ENCODE measurements around the gene MEF2A.
A peak's percentile ranks its signal among the peaks of the same experiment; 100 is the strongest.

MEF2A gene

GRCh38 chr15:99703603-99704443 is 138.0 kb downstream of the MEF2A start:
- peaks cover 11% of the 10 kb centered on the region for H3K4me1 ChIP-seq (ENCODE audit: control insufficient read depth, insufficient read depth, low read length, poor library complexity, severe bottlenecking)
- WGBS, 2 experiments (ENCODE audit: insufficient coverage in 2 of 2): 59 to 66% methylated on average over 2 to 5 of the region's 7 CpGs
- no peak overlapping the region for H3K4me3 ChIP-seq (ENCODE audit: extremely low read depth, insufficient read depth, low read length, poor library complexity, severe bottlenecking)
- peak overlapping the region; percentile 79 for H3K27ac ChIP-seq (ENCODE audit: low read depth, low read length, severe bottlenecking)
- H3K9me3 ChIP-seq (ENCODE audit: control insufficient read depth, low read length): no peaks in the 10 kb centered on the region
- H3K36me3 ChIP-seq (ENCODE audit: control insufficient read depth, insufficient read depth, low read length): peaks cover 13% of the 10 kb centered on the region

- H3K36me3 ChIP-seq (ENCODE audit: control insufficient read depth, insufficient read depth, low read length): peaks cover 19% of the 10 kb centered on the region
- H3K27ac ChIP-seq (ENCODE audit: low read depth, low read length, severe bottlenecking): no peak overlapping the region
- 0% methylated on average over 1 of the region's 3 CpGs; no CpG with 5 or more reads in 1 of the 2 experiments for WGBS, 2 experiments (ENCODE audit: insufficient coverage in 2 of 2)
- peaks cover 11% of the 10 kb centered on the region for H3K4me1 ChIP-seq (ENCODE audit: control insufficient read depth, insufficient read depth, low read length, poor library complexity, severe bottlenecking)
- H3K9me3 ChIP-seq (ENCODE audit: control insufficient read depth, low read length): no peaks in the 10 kb centered on the region
- no peak overlapping the region for H3K4me3 ChIP-seq (ENCODE audit: extremely low read depth, insufficient read depth, low read length, poor library complexity, severe bottlenecking)
Observed at GRCh38 chr15:99704444-99704838, 138.7 kb downstream of the MEF2A start.

- Histone ChIP-seq H3K4me3 (ENCODE audit: extremely low read depth, insufficient read depth, low read length, poor library complexity, severe bottlenecking) (no peak overlapping the region), H3K36me3 (ENCODE audit: control insufficient read depth, insufficient read depth, low read length) (peaks cover 38% of the 10 kb centered on the region), H3K27ac (ENCODE audit: low read depth, low read length, severe bottlenecking) (no peak overlapping the region), H3K9me3 (ENCODE audit: control insufficient read depth, low read length) (no peaks in the 10 kb centered on the region), H3K4me1 (ENCODE audit: control insufficient read depth, insufficient read depth, low read length, poor library complexity, severe bottlenecking) (peaks cover 11% of the 10 kb centered on the region)
- 93 to 98% methylated on average over 4 to 6 of the region's 10 CpGs for WGBS, 2 experiments (ENCODE audit: insufficient coverage in 2 of 2)
Observed at GRCh38 chr15:99706557-99707303, 140.9 kb downstream of the MEF2A start.

GRCh38 chr15:99707473-99708270 is 141.9 kb downstream of the MEF2A start:
- WGBS, 2 experiments (ENCODE audit: insufficient coverage in 2 of 2): 84 to 93% methylated on average over 3 to 7 of the region's 11 CpGs
- H3K27ac ChIP-seq (ENCODE audit: low read depth, low read length, severe bottlenecking): no peak overlapping the region
- H3K4me3 ChIP-seq (ENCODE audit: extremely low read depth, insufficient read depth, low read length, poor library complexity, severe bottlenecking): no peak overlapping the region
- peaks cover 47% of the 10 kb centered on the region for H3K36me3 ChIP-seq (ENCODE audit: control insufficient read depth, insufficient read depth, low read length)
- peaks cover 17% of the 10 kb centered on the region for H3K4me1 ChIP-seq (ENCODE audit: control insufficient read depth, insufficient read depth, low read length, poor library complexity, severe bottlenecking)
- H3K9me3 ChIP-seq (ENCODE audit: control insufficient read depth, low read length): no peaks in the 10 kb centered on the region

GRCh38 chr15:99708563-99708962 is 142.8 kb downstream of the MEF2A start:
- H3K27ac ChIP-seq (ENCODE audit: low read depth, low read length, severe bottlenecking): no peak overlapping the region
- H3K4me1 ChIP-seq (ENCODE audit: control insufficient read depth, insufficient read depth, low read length, poor library complexity, severe bottlenecking): peaks cover 19% of the 10 kb centered on the region
- no peaks in the 10 kb centered on the region for H3K9me3 ChIP-seq (ENCODE audit: control insufficient read depth, low read length)
- no peak overlapping the region for H3K4me3 ChIP-seq (ENCODE audit: extremely low read depth, insufficient read depth, low read length, poor library complexity, severe bottlenecking)
- H3K36me3 ChIP-seq (ENCODE audit: control insufficient read depth, insufficient read depth, low read length): peaks cover 53% of the 10 kb centered on the region
- 90 to 91% methylated on average over 6 to 7 of the region's 7 CpGs for WGBS, 2 experiments (ENCODE audit: insufficient coverage in 2 of 2)

- Histone ChIP-seq H3K27ac (ENCODE audit: low read depth, low read length, severe bottlenecking) (no peak overlapping the region), H3K36me3 (ENCODE audit: control insufficient read depth, insufficient read depth, low read length) (peaks cover 53% of the 10 kb centered on the region), H3K9me3 (ENCODE audit: control insufficient read depth, low read length) (no peaks in the 10 kb centered on the region), H3K4me3 (ENCODE audit: extremely low read depth, insufficient read depth, low read length, poor library complexity, severe bottlenecking) (no peak overlapping the region), H3K4me1 (ENCODE audit: control insufficient read depth, insufficient read depth, low read length, poor library complexity, severe bottlenecking) (peaks cover 19% of the 10 kb centered on the region)
- 84 to 94% methylated on average over 13 to 14 of the region's 16 CpGs for WGBS, 2 experiments (ENCODE audit: insufficient coverage in 2 of 2)
Observed at GRCh38 chr15:99709243-99709986, 143.6 kb downstream of the MEF2A start.

GRCh38 chr15:99711625-99712024 is 145.8 kb downstream of the MEF2A start:
- peaks cover 59% of the 10 kb centered on the region for H3K36me3 ChIP-seq (ENCODE audit: control insufficient read depth, insufficient read depth, low read length)
- peaks cover 19% of the 10 kb centered on the region for H3K4me1 ChIP-seq (ENCODE audit: control insufficient read depth, insufficient read depth, low read length, poor library complexity, severe bottlenecking)

GRCh38 chr15:99712415-99712814 is 146.6 kb downstream of the MEF2A start:
- 90 to 92% methylated on average over 6 to 9 of the region's 18 CpGs for WGBS, 2 experiments (ENCODE audit: insufficient coverage in 2 of 2)
- Histone ChIP-seq H3K4me1 (ENCODE audit: control insufficient read depth, insufficient read depth, low read length, poor library complexity, severe bottlenecking) (peaks cover 19% of the 10 kb centered on the region), H3K4me3 (ENCODE audit: extremely low read depth, insufficient read depth, low read length, poor library complexity, severe bottlenecking) (no peak overlapping the region), H3K36me3 (ENCODE audit: control insufficient read depth, insufficient read depth, low read length) (peaks cover 54% of the 10 kb centered on the region), H3K27ac (ENCODE audit: low read depth, low read length, severe bottlenecking) (no peak overlapping the region), H3K9me3 (ENCODE audit: control insufficient read depth, low read length) (no peaks in the 10 kb centered on the region)

More at GRCh38 chr15:99711625-99712024, 145.8 kb downstream of the MEF2A start:
- peak overlapping the region; percentile 16 for H3K27ac ChIP-seq (ENCODE audit: low read depth, low read length, severe bottlenecking)
- no peak overlapping the region for H3K4me3 ChIP-seq (ENCODE audit: extremely low read depth, insufficient read depth, low read length, poor library complexity, severe bottlenecking)
- no peaks in the 10 kb centered on the region for H3K9me3 ChIP-seq (ENCODE audit: control insufficient read depth, low read length)
- 100% methylated on average over 2 of the region's 5 CpGs for WGBS, 2 experiments (ENCODE audit: insufficient coverage in 2 of 2)

GRCh38 chr15:99716540-99717095 is 150.8 kb downstream of the MEF2A start:
- Histone ChIP-seq H3K4me1 (ENCODE audit: control insufficient read depth, insufficient read depth, low read length, poor library complexity, severe bottlenecking) (peaks cover 8% of the 10 kb centered on the region), H3K9me3 (ENCODE audit: control insufficient read depth, low read length) (no peaks in the 10 kb centered on the region), H3K4me3 (ENCODE audit: extremely low read depth, insufficient read depth, low read length, poor library complexity, severe bottlenecking) (no peak overlapping the region), H3K36me3 (ENCODE audit: control insufficient read depth, insufficient read depth, low read length) (peaks cover 26% of the 10 kb centered on the region), H3K27ac (ENCODE audit: low read depth, low read length, severe bottlenecking) (no peak overlapping the region)
- WGBS, 2 experiments (ENCODE audit: insufficient coverage in 2 of 2): 92 to 94% methylated on average over 8 to 9 of the region's 10 CpGs
